PFSK-1 (cell line): ENCODE measurements around the gene ADARB1.

Source experiments
- FOXP2 ChIP-seq: optimal IDR thresholded peaks from 2 replicates; pipeline ENCODE3; 2011; ENCODE audit warnings: borderline replicate concordance, control low read depth, inconsistent platforms; ENCODE audit not compliant: insufficient read depth; ENCODE audit errors: extremely low read length, extremely low read depth
- POLR2AphosphoS5 ChIP-seq: IDR thresholded peaks from 2 replicates; pipeline ENCODE4 v1.6.1; 2012; ENCODE audit warnings: low read depth, mild to moderate bottlenecking, control low read depth, low read length, moderate library complexity
- REST ChIP-seq, 2 experiments: IDR thresholded peaks; 2 replicates each; pipeline versions ENCODE4 v1.6.1 to v1.8.0; 2011 to 2012; ENCODE audit warnings: low read depth in 2 of 2, low read length in 2 of 2, control low read depth in 1 of 2, inconsistent platforms in 1 of 2, mild to moderate bottlenecking in 1 of 2, moderate library complexity in 1 of 2; ENCODE audit not compliant: insufficient read depth in 1 of 2

DNA sequence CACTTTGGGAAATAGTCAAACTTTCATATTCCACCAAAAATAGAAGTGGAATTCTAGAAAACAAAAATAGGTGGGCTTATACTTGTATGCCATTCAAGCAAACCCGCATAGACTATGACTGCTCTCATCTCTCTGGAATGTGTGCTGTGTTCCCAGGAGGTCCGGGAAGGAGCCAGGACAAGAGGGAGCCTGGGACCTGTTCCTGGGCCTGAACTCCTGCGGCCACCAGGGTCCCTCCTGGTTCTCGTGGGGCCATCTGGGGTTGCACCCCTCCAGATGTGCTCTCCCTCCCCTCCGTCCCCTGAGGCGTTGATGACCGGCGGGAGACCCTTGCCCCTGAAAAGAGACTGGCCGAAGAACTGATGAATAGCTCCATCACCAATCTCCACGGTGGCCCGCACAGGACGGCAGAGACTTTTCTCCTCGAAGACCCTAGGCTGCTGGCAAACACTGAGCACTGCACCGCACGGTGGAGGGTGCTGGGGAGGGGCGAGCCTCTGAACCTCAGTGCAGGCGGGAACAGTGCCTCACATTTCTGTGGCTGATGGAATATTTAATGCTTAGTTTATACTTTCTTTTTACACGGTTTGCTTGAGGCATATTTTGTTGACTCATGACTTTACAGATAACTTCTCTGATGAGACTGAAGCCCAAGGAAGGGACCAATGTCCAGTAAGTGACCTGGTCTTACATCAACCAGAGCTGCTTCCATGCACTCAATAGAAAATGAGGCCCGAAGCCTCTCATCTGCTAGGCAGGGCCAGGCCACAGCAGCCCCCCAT, 9.6 kb upstream of the ADARB1 start:
- no peak for TF ChIP-seq POLR2AphosphoS5
- no peak for TF ChIP-seq REST (IDR thresholded peaks at IDR 0.05; ENCODE audit: insufficient read depth in 1 of 2, low read depth in 2 of 2, low read length in 2 of 2)
- TF ChIP-seq FOXP2: no peak
